ENCODE results near the gene SPRTN.
"Not testable (repeated sequence)": the region's sequence is repeated elsewhere in the genome, so short reads cannot be mapped to it uniquely, and the experiment has no call there.

SPRTN gene

DNA sequence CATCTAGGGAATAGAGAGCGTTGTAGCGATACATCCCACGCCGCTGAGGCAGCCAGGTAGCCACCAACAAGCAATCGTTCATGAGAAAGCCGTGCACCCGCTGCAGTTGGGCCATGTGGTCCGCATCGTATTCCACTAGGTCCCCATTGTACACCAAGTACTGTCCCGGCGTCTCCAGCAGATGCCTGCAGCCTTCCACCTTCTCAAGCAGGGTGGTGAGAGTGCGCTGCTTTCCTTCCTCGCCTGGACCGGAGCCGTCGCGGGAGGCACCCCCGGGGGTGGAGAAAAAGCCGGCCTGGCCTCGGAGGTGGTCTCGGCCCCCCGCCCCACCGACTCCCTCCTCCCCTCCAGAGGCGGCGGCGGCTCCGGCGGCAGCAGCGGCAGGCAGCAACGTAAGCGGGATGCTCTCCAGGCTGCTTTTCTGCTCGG lies 1.0 kb upstream of the SPRTN start:
- no peak for DNase-seq

DNA sequence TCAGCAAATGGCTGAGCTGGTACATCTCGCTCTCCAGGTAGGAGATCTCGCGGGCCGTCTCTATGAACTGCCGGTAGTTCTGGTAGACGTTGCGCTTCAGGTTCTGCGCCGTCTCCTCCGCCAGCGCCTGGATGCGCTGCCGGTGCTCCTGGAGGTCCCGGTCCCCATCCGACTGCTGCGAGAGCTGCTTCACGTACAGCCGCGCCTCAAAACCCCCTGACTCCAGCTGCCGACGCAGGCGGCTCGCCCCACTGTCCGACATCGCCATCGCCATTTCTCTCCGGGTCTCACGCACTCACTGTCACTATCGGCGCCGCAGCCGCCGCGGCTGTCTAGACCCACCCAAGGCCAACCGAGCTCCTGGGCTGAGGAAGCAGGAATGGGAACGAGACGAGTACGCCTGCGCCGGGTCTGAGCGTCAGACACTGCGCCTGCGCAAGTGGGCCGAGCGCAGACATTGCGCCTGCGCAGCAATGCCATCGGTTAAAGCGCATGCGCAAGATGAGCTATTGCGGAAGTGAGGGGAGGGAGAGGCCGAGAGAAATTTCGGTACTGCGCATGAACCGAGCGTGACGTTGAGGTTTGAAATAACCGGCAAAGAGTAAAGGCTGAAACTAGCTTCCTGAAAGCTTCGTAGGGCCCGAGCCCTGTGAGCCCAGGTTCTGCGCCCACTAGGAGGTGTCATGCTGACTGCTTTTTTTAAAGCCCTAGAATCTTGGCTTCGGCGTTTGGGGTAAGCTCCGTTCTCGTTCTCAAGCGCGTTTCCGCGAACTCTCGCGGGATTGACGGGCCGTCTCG lies 422 bp upstream of the SPRTN start, which contains the start of gene EXOC8:
TSS of gene EXOC8 (minus strand) at position 381 of the 798 bp plus-strand sequence. CDS start at position 274, 107 bp downstream.
- DNase-seq: peak; percentile 99

DNA sequence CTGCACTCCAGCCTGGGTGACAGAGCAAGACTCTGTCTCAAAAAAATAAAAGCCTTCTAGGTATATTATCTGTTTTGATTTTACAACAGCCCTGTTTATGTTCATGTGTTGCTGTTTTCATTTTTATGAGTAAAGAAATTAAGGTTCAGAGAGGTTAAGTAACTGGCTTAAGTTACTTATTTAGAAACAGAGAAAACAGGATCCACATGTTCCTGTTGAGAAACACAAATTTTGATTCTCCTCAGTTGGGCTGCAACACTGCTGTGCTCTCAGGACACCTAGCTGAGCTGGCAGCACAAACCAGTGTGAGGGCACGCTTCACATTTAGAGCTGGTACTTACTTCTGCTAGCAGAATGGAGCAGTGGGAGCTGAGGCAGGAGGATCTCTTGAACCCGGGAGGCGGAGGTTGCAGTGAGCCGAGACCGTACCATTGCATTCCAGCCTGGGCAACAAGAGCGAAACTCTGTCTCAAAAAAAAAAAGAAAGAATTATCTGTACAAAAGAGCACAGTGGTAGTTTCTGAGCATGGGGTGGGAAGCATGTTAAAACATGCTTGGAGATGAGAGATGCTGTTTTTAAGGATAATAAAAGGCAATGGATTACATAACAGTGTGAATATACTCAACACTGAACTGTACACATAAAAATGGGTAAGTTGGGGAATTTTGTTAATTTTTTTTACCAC lies 2.4 kb downstream of the SPRTN start:
- no peak for DNase-seq

DNA sequence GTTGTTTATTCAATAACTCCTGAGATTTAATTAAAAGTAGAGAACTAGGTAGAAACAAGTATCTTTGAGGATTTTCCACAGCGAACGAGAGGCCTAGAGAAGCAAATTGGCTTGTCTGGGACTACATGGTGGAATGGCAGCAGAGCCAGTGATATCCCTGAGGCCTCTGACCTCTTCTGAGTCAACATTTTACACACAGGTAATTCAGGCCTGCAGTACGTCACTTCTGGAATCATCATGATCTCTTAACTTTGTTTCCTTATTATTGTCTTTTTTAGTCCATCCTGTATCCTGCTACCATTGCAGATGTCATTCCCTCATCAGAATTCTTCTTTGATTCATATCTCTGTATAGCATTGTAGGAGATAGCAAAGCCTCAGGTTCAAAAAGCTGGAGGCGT lies 9.9 kb downstream of the SPRTN start:
- no peak for DNase-seq

DNA sequence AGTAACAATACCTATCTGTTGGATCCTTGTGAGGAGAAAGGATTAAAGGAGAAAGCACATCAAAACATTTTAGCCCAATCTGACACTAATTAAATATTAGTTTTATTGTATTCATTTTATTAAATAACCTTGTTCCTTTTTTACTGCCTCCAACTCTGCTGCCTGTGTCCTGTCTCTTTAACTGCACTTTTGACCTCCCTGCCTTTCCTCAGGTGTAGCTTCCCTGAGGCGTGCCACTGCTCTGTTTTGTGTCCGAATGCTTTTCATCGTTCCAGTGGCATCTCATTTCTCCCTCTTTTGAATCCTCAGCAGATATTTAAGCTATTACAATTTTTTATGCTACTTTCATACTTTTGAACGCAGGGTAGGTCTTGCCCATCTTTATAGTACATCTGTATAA lies 10.3 kb downstream of the SPRTN start:
- DNase-seq: no peak

DNA sequence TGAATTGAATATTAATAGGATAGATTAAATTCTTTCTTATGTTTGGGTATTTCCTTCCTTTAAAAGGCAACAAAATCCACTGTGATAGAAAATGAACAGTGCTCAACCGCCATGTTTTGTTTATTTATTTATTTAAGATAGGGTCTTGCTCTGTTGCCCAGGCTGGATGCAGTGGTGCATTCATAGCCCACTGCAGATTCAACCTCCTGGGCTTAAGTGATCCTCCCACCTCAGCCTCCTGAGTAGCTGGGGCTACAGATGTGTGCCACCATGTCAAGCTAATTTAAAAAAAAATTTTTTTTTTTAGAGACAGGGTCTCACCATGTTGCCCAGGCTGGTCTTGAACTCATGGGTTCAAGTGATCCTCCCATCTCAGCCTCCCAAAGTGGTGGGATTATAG lies 10.8 kb downstream of the SPRTN start:
- DNase-seq: not testable (repeated sequence)

DNA sequence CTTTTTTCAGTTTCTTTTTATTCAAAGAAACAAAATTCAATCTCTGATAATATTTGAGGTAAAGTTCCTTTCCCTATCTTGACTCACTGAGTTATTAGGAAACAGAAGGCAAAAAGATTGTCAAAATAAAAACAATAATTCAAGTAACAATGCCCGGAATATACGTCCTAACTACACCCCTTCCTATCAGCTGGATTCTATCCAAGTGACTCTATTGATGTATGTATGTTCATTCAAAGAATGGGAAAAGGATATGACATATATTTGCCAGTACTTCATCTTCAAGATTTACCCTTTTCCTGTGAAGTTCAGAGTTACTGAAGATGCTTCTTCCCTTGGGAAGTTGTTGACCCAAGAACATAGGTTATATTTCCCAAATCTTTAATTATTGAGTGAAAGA lies 13.7 kb downstream of the SPRTN start:
- DNase-seq: no peak

DNA sequence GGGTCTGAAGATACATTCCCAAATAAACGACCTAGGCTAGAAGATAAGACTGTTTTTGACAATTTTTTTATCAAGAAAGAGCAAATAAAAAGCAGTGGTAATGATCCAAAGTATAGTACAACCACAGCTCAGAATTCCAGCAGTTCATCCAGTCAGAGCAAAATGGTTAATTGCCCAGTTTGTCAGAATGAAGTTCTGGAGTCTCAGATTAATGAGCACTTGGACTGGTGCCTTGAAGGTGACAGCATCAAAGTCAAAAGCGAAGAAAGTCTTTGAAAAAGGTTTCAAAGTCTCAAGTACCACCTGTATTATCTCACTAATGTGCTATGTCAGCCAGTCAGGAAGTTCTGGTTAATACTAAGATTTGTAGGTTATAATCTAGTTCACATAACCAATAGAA lies 15.0 kb downstream of the SPRTN start:
- DNase-seq: no peak

DNA sequence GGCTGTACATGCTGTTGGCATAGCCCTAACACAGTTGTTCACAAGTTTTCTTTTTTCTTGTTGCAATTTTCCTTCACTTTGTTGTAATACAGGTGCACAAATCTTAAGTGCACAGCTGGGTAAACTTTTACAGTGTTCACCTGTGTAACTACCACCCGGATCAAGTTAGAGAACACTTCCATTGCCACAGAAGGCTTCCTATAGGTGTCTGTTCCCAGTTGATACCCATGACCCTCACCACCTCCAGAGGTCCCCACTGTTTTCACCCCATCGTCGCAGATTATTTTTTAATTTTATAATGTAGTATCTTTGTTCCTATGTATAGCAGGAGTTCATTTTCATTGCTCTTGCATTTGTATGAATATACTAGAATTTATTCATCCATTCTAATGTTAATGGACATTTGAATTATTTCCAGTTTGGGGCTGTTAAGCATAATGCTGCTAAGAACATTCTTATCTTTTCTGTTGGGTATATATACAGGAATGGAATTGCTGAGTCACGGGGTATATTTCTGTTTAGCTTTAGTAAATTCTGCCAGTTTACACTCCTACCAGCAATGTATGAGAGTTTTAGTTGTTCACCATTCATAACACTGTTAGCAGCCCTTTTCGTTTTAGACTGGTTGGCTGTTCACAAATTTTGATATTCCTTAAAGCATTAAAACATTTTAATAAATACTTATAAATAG lies 16.4 kb downstream of the SPRTN start:
- DNase-seq: no peak

DNA sequence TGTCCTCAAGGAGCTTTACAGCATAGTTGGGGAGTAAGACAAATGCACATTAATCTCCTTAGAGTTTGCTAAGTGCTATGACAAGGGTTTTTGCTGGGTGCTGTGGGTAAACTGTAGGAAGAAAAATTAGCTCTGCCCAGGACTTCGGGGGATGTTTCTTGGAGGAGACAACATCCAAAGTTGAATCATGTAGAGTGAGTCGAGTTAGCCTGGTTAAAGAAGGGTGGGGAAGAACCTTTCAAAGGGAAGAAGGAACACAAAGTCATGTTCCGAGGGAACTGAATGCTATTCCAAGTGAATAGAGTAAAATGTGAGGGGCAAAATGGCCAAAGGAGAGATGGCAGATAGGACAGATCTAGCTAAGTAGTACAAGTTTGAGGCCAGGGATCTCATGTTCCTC lies 17.1 kb downstream of the SPRTN start:
- DNase-seq: no peak

- DNase-seq: no peak
Measured at GRCh38 chr1:231357187-231357772, 19.2 kb downstream of the SPRTN start.

- peak; percentile 60 for DNase-seq
Measured at GRCh38 chr1:231357831-231358354, 19.8 kb downstream of the SPRTN start.

DNA sequence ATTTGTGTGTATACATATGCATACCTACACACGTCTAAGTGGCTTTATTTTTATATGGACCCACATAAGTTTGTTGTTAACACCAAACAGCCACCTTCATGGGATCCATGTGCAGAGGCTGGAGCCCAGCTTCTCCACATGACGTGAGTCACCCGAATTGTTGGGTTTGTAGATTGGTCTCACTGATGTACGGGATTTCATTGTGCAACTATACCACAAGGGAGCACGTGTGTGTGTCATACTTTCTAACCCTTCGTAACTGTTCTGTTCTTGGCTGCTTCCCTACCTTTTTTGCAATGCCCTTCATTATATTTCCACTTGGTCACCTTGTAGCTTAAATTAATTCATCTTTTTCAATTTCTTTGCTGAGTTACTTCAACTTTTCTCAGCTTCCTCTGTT lies 21.0 kb downstream of the SPRTN start:
- no peak for DNase-seq

GRCh38 chr1:231362325-231362724 lies 24.2 kb downstream of the SPRTN start:
- no peak for DNase-seq

- no peak for DNase-seq
Measured at GRCh38 chr1:231363624-231364023, 25.5 kb downstream of the SPRTN start.

DNA sequence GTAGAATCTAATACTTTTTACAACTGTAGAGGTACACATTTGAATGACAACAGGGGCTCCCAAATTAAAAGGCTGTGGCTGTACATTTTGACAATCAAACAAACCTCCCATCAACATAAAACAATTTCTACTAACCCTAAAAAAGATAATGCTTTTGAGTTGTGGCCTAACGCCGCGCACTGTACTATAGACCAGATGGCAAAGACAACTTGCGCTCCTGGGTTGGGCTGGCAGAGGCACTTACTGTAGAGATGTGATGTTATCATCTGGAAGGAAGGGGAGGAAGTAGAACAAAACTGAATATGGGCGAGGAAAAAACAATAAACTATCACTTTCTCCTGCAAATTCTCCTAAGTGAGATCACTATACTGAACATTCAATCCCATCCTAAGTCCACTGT lies 26.1 kb downstream of the SPRTN start:
- no peak for DNase-seq

DNA sequence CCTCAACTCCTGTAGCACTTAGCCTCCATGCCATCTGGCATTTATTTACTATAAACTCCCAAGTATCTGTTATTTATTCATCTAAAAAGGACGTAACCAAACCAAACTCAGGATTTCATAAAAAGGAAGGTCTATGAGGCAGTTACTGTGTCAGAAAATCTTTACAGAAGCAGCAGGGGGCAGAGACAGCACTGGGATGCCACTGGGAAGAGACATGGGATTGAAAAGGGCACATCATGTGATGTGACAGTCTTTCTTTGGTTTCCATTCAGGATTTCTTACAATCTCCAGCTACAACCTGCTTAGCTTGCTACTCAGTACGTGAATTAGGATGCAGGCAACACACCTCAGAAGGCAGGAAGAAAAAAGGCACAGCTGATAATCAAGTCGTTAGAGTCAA lies 31.2 kb downstream of the SPRTN start:
- no peak for DNase-seq

- DNase-seq: no peak
Measured at GRCh38 chr1:231372501-231372900, 34.4 kb downstream of the SPRTN start.

DNA sequence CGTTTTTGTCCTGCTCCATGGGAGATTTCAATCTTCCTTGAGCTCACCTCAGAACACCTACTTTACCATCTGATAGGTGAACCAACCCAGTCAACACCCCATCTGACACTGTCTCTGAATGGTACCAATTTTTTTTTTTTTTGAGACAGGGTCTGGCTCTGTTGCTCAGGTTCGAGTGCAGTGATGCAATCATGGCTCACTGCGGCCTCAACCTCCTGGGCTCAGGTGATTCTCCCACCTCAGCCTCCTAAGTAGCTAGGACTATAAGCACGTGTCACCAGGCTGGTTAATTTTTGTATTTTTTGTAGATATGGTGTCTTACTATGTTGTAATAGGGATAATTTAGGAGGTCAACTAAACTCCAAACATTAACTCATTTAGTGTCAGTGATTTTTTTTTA lies 36.3 kb downstream of the SPRTN start:
- DNase-seq: no peak

DNA sequence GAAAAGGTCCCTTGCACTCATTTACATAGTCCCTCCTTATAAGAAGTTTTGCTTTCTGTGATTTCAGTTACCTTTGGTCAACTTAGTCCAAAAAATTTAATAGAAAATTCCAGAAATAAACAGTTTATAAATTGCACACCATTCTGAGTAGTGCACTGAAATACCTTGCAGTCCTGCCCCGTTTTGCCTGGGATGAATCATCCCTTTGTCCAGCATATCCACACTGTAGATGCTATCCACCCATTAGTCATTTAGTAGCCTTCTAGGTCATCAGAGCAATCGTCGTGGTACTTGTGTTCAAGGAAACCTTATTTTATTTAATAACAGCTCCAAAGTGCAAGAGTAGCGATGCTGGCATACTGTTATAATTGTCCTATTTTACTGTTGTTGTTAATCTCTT lies 38.0 kb downstream of the SPRTN start:
- DNase-seq: no peak

- DNase-seq: no peak
Measured at GRCh38 chr1:231376875-231377549, 38.9 kb downstream of the SPRTN start.

- DNase-seq: no peak
Measured at GRCh38 chr1:231381729-231382128, 43.6 kb downstream of the SPRTN start.

DNA sequence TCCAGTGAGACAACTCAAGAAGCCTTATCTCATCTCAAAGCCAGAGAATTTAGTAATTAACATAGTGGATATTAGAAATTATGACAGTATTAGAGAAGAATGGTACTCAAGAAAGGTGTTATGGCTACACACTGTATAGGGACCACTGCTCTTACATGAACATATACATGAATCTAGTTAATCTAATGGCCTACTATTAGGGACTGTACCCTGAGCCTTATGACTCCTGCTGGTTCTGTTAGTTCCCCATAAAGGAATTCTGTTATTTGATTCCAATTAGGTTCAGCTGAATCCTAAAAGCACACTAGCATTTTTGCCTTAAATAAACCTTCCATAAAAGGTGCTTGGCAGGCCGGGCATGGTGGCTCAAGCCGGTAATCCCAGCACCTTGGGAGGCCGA lies 44.3 kb downstream of the SPRTN start:
- no peak for DNase-seq

All from NCI-H1436 (cell line).